Left cardiac atrium (tissue), 4 donors: ENCODE measurements around the gene GRK3. TPM values are rescaled to one million over a fixed set of nuclear protein-coding genes. Genes with fewer than 3 reads are reported as not detected.
"Not testable (repeated sequence)": the region's sequence is repeated elsewhere in the genome, so short reads cannot be mapped to it uniquely, and the experiment has no call there.

Experiments used
- ATAC-seq, 2 donors: fragments of 200-7000 bp; cut with Tn5 transposase; one replicate each; pipeline ENCODE4 v1.9.1; 2020; ENCODE audit warnings: mild to moderate bottlenecking in 2 of 2, moderate library complexity in 2 of 2
- DNase-seq: peaks from one replicate; pipeline ENCODE4 v3.0.0-alpha.2; 2020
- intact Hi-C, 2 donors: fragments of 100-400 bp; cut with DNase I; formaldehyde crosslinking; loops; one replicate each; pipeline versions ENCODE4 v1.14.1 to v1.15.1; 2022 to 2023
- total RNA-seq, 2 donors: library from RNA; stranded (reverse); fragmentation: NEBNext Ultra II Directional; extraction: Animal tissue kit (Norgen Biotek cat#: 25700); gene quantifications; one replicate each; pipeline ENCODE4 v1.2.1, GENCODE V29; 2021
- donor health status: DM: no; HTN: yes; CAD: no.
- donor health status: DM: no; HTN: yes; CAD: no; lungs with severe emphysema.
- donor health status: DM: yes; HTN: yes; CAD: no.
- donor health status: Dilated cardiomyopathy.

The GRK3 gene
- total RNA-seq, 2 donors from 2014 or later, result 12.2 to 20.5 TPM

- intact Hi-C loops, result loop anchor here (2.0 to 10.0 kb wide), 5 partner anchors 146 to 294 kb away; no protein-coding TSS in a partner anchor
- DNase-seq, result peak; percentile 36
- peak; percentile 91 to 92 for ATAC-seq
Measured at GRCh38 chr22:25701056-25701780, 136.7 kb downstream of the GRK3 start.

GRCh38 chr22:25702040-25702439 is 137.6 kb downstream of the GRK3 start:
- intact Hi-C loops, result loop anchor here (5.0 to 10.0 kb wide), 4 partner anchors 147 to 295 kb away; no protein-coding TSS in a partner anchor
- DNase-seq (no peak), ATAC-seq (peak in 1 of 2 donors; percentile 52)

GRCh38 chr22:25702571-25703167 is 138.2 kb downstream of the GRK3 start:
- no peak for DNase-seq

GRCh38 chr22:25704701-25705100 is 140.2 kb downstream of the GRK3 start:
- intact Hi-C loops, result loop anchor here (5.0 to 10.0 kb wide), 4 partner anchors 150 to 297 kb away; no protein-coding TSS in a partner anchor
- DNase-seq (no peak), ATAC-seq (no peak)

More at GRCh38 chr22:25702571-25703167, 138.2 kb downstream of the GRK3 start:
- intact Hi-C loops, result loop anchor here (5.0 to 10.0 kb wide), 4 partner anchors 148 to 295 kb away; no protein-coding TSS in a partner anchor
- no peak for ATAC-seq

- DNase-seq (no peak), ATAC-seq (peak in 1 of 2 donors; percentile 69)
- intact Hi-C loops, result loop anchor here (10.0 kb wide), 2 partner anchors 151 to 161 kb away; no protein-coding TSS in a partner anchor
Measured at GRCh38 chr22:25706197-25706596, 141.7 kb downstream of the GRK3 start.

GRCh38 chr22:25708430-25708829 is 144.0 kb downstream of the GRK3 start:
- intact Hi-C loops, result loop anchor here (10.0 kb wide), 2 partner anchors 154 to 164 kb away; no protein-coding TSS in a partner anchor
- ATAC-seq, result not testable (repeated sequence)

GRCh38 chr22:25709758-25710157 is 145.3 kb downstream of the GRK3 start:
- DNase-seq (no peak), ATAC-seq (no peak)
- intact Hi-C loops, result loop anchor here (10.0 kb wide), 2 partner anchors 155 to 165 kb away; no protein-coding TSS in a partner anchor

More at GRCh38 chr22:25708430-25708829, 144.0 kb downstream of the GRK3 start:
- DNase-seq, result not testable (repeated sequence)

GRCh38 chr22:25710501-25710900 is 146.0 kb downstream of the GRK3 start:
- no peak for ATAC-seq
- intact Hi-C loops, result no loop called here

GRCh38 chr22:25711491-25711890 is 147.0 kb downstream of the GRK3 start:
- intact Hi-C loops, result no loop called here
- DNase-seq (no peak), ATAC-seq (no peak)

More at GRCh38 chr22:25710501-25710900, 146.0 kb downstream of the GRK3 start:
- DNase-seq, result no peak

GRCh38 chr22:25712661-25713400 is 148.4 kb downstream of the GRK3 start:
- ATAC-seq (no peak), DNase-seq (no peak)
- intact Hi-C loops, result no loop called here

- DNase-seq, result no peak
- intact Hi-C loops, result no loop called here
- no peak for ATAC-seq
Measured at GRCh38 chr22:25714070-25714469, 149.6 kb downstream of the GRK3 start.

- DNase-seq, result no peak
- intact Hi-C loops, result no loop called here
- no peak for ATAC-seq
Measured at GRCh38 chr22:25714739-25715138, 150.3 kb downstream of the GRK3 start.

GRCh38 chr22:25716637-25717036 is 152.2 kb downstream of the GRK3 start:
- no peak for ATAC-seq
- no peak for DNase-seq
- intact Hi-C loops, result no loop called here

GRCh38 chr22:25718135-25718840 is 153.8 kb downstream of the GRK3 start:
- intact Hi-C loops, result no loop called here
- ATAC-seq (no peak), DNase-seq (no peak)

- ATAC-seq (no peak), DNase-seq (no peak)
- intact Hi-C loops, result no loop called here
Measured at GRCh38 chr22:25722223-25722622, 157.7 kb downstream of the GRK3 start.

- ATAC-seq (no peak), DNase-seq (no peak)
- intact Hi-C loops, result no loop called here
Measured at GRCh38 chr22:25722626-25723025, 158.2 kb downstream of the GRK3 start.

GRCh38 chr22:25726241-25726640 is 161.8 kb downstream of the GRK3 start:
- ATAC-seq, result no peak
- intact Hi-C loops, result no loop called here
- DNase-seq, result no peak

GRCh38 chr22:25728071-25728470 is 163.6 kb downstream of the GRK3 start:
- no peak for ATAC-seq
- no peak for DNase-seq
- intact Hi-C loops, result no loop called here
